Measurements from ENCODE around the gene MLLT10.

Gene MLLT10

GRCh38 chr10:21533467-21534279, at the start of gene MLLT10:
Gene MLLT10, plus strand, starts transcription at chr10:21534232. Its CDS starts 413 bp downstream, at chr10:21534645.
- peak; percentile 51 for DNase-seq

DNA sequence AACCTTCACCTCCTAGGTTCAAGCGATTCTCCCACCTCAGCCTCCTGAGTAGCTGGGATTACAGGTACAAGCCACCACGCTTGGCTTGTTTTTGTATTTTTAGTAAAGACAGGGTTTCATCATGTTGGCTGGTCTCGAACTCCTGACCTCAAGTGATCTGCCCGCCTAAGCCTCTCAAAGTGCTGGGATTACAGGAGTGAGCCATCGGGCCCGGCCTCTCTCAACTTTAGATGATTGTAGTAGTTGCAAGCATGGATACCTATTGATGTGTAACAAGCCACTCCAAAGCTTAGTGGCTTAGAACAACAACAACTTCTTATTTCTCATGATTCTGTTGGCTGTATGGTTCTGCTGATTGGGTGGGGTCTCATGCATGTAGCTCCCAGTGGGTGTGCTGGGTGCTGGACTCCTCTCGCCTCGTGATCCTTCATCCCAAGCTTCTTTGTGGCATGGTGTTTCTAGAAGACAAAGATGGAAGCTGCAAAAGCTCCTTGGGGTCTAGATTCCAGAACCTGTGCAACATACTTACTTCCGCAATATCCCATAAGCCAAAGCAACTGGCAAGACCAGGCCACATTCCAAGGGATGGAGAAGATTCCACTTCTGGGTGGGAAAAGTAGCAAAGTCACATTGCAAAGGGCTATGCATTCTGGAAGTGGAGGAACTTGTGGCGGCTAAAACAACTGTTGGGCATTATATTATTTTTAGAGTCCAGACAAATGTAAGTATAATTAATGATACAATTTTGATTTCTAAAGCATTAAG, 46.4 kb upstream of the MLLT10 start:
- DNase-seq = no peak

GRCh38 chr10:21488246-21488956, 45.6 kb upstream of the MLLT10 start:
- DNase-seq = no peak

GRCh38 chr10:21488957-21489446, 45.0 kb upstream of the MLLT10 start:
- DNase-seq = no peak

DNA sequence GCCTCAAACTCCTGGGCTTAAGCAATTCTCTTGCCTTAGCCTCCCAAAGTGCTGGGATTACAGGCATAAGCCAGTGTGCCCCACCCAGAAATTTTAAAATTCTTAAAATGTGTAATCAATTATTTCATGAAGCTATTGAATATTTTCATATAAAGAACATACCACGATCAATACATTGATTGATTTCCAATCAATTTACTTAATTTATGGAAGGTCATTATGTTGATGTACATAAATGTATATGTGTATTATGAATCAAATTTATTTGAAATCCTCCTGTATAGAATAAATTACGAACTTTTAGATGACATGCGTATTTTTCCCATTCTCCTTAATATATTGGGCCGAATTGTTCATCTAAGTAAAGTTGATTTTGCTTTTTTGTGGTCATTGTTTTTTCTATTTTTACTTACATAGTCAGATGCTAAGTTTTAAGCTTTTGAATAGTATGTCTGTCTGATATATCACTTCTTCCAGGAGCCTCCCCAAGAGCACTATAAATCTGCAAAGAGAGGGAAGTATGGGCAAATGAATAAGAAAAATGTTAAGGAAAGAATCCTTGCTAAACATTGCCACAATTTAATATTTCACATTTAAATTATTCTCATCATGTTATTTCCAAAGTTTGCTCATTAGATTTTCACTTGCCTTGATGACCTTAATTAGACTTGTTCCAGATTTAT, 43.9 kb upstream of the MLLT10 start:
- no peak for DNase-seq

GRCh38 chr10:21490711-21491105, 43.3 kb upstream of the MLLT10 start:
- no peak for DNase-seq

GRCh38 chr10:21492421-21492820, 41.6 kb upstream of the MLLT10 start:
- no peak for DNase-seq

DNA sequence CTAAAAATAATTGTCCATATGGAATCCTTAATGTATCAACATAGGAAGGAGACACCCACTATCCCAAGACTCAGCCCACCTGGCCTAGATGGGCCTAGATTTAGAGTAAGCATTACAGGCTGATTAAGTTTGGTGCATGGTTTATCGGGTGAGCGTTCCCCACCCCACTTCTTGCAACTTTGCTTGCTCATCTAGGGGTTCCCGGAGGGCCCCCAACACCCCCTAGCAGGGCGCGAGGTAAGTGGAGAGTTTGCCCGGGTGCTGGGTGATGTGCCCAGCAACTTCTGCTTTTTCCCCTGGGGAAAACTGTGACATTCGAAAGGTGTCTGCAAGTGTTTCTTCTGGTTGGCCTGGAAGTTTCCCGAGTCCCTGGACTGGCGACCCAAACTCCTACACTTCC, 40.2 kb upstream of the MLLT10 start:
- no peak for DNase-seq

DNA sequence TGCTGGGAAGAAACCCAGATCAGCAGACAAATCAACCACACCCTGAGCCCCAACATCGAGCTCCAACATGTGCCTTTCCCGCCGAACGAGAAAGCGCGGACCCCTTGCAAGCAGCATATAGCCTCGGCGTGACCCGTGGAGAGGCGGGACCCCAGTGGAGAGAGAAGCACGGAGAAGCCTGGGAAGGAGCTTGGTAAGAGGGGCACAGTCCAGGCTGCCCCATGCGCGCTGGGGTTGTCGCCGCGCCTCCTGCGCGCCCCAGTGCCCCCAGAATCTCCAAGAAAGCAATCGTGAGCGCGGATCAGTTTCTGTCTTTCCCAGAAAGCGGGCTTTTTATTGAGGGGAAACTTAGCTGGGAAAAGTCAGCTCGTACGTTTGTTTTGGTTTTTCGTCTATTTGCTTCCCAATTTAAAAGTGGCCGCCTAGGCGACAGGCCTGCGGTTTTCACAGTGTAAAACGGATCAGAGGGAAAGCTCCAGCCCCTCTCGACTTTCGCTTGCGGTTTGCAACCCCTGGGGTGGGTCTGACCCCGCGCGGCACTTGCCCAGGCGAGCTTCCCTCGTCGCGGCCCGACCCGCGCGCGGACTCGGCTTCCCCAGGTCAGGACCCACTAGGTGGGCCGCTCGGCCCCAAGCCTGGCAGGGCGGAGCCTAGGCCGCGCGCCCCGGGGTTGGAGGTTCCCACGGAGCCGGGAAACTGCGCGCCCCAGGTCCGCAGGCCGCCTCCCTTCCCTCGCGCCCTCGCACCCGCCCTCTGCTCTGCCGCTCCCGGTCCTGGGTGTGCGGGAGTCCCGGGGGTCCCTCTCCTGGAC, 39.6 kb upstream of the MLLT10 start:
- DNase-seq = no peak

DNA sequence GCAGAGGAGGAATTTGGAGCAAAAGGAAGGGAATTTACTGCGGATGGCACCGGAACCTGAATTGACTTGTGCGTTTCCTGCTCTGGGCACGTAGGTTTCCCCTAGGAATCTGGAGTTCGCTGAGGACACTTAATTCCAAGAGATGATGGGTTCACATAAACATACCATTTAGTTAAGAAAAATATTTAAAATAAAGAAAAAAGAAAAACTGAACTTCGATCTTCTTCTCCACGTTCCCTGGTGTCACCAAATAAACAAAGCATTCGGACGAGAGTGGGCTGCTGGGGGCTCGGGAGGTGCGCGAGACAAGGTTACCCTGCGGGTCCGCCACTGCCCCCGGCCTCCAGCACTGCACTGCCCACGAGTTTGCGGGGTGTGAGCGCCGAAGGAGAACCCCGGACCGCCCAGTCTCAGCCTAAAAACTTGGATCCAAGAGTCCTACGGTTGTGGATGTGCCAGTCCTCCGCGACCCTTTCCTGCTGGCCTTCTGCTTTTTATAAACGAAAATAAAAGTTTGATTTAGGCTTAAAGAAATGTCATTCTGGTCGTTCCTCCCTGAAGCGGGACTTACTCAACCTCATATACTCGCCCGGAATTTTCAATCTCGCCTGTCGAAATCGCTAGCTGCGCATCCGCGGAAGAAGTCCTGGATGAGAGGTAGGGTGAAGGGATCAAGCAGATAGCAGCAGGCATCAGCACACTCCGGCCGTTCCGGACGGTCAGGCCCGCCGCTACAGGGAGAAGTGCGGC, 38.9 kb upstream of the MLLT10 start:
- DNase-seq = no peak

DNA sequence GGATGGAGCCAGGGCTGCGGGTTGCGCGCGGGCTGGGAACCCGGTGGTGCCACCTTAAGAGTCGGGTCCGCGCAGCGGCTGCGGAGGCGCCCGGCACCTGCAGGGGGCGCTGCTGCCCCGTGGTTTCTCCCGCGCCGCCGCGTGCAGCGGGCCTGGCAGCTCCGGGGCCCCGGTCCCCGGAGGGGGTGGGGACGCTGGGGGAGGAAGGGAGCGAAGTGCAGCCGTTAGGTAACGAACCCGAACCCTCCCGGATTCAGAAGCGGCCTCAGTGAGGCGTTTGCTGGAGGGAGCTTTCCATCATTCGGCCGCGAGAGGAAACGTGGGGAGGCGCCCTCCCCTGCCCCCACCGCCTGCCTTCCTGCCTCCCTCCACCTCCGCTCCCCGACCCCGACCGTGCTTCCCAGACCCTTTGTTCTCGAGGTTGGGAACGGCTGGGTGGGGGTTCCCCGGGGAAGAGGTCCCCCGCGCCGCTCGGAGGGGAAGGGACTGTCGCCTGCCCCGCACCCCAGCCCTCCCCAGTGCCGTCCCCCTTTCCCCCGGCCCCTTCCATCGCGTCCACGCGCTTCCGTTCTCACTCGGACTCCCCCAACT, 38.2 kb upstream of the MLLT10 start:
- DNase-seq = no peak

- no peak for DNase-seq
These were observed 37.5 kb upstream of the MLLT10 start for GRCh38 chr10:21496343-21497176.

- DNase-seq = no peak
These were observed 36.7 kb upstream of the MLLT10 start for GRCh38 chr10:21497177-21497807.

- DNase-seq = no peak
These were observed 35.7 kb upstream of the MLLT10 start for GRCh38 chr10:21498377-21498776.

DNA sequence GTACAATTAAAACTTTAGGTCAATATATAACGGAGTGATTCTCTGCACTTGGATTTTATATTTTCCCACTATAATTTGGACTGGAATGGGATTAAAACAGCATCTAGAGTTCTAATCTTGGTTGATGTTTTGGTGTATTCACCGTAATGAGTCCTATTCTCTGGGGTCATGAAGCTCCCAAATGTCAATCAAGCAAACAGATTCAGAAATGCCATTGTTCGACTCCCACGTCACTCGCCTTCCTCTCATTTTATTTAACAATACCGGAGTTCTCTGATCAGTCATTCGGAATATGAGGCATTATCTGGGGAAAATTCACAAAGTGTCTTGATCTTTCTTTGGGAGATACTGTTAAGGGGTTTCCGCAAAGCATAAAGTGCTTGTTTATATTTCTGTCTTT, 35.0 kb upstream of the MLLT10 start:
- no peak for DNase-seq

DNA sequence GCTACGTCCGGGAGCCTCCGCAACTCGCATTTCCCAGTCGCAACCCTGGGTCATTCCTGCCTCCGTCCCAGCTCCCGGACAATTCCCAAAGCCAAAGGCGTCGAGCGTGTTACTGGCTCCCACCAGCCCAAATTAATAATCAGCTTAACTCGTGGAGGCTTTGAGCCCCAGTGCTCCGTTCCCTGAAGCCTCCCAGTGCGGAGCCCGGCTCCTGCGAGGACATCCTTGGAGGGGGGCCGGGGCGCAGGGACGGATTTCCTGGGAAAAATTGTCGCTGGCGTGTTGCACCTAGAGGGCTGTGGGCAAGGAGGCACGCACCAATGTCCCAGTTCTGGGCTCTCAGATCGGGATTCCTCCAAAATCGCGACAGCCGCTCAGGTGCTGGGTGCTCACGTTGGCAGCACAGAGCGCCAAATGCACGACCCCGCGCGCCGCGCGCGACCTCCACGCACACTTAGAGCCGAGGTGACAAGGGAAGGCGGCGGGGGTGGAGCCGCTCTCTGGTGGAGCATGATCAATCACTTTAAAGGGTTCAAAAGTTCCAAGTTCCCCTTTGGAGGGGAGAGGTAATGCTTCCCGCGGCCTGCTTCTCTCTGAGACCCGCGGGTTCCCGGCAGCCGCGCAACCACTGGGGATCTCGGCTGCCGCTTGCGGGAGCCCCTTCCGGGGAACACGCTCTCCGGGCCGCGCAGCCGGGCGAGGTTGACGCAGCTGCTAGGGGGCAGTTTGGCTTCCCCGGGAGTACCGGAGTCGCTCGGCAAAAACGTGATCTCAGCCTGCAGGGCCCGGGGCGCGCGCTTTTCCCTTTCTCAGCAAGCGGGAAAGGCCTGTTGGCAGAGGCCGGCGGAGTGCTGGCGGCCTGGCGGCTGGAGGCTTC, 34.1 kb upstream of the MLLT10 start:
- no peak for DNase-seq

GRCh38 chr10:21500578-21500910, 33.5 kb upstream of the MLLT10 start:
- DNase-seq = no peak

GRCh38 chr10:21501091-21501490, 32.9 kb upstream of the MLLT10 start:
- DNase-seq = no peak

All from NCI-H2029 treated with DMSO at 0.1 percent for 48 hours (cell line).